Muscle of leg (tissue), 11 donors: ENCODE data around the gene BBS1. TPM values are rescaled to one million over a fixed set of nuclear protein-coding genes. Genes with fewer than 3 reads are reported as not detected.
"Not testable (repeated sequence)": the region's sequence is repeated elsewhere in the genome, so short reads cannot be mapped to it uniquely, and the experiment has no call there.

Source experiments
- DNase-seq: peaks from one replicate; pipeline ENCODE4 v3.0.0; 2013
- H3K27ac ChIP-seq: one replicate; pipeline ENCODE4 v1.5.1; 2013; ENCODE audit warnings: mild to moderate bottlenecking, low read length, control low read depth
- H3K27me3 ChIP-seq: one replicate; pipeline ENCODE4 v1.6.1; 2013; ENCODE audit warnings: low read length; ENCODE audit not compliant: control insufficient read depth, insufficient read depth
- H3K36me3 ChIP-seq: one replicate; pipeline ENCODE4 v1.6.1; 2013; ENCODE audit warnings: low read length; ENCODE audit not compliant: control insufficient read depth, insufficient read depth
- H3K4me1 ChIP-seq: one replicate; pipeline ENCODE4 v1.6.1; 2013; ENCODE audit warnings: low read length; ENCODE audit not compliant: control insufficient read depth, insufficient read depth
- H3K4me3 ChIP-seq: one replicate; pipeline ENCODE4 v1.5.1; 2013; ENCODE audit warnings: low read length, control low read depth
- H3K9me3 ChIP-seq: replicated peaks from 2 replicates; pipeline ENCODE4 v1.6.1; 2013; ENCODE audit warnings: low read depth, low read length; ENCODE audit not compliant: control insufficient read depth
- WGBS: methylation state at CpG from one replicate; pipeline ENCODE4 v1.1.5; 2013; ENCODE audit warnings: missing lambda C conversion rate; ENCODE audit not compliant: insufficient coverage; 5-methylcytosine and 5-hydroxymethylcytosine counted together
- polyA plus RNA-seq, 8 donors: library from polyadenylated mRNA; unstranded; fragments of 120-200 nt; gene quantifications; one replicate each; pipeline versions ENCODE4 v1.2.1 to v1.2.3, GENCODE V29; 2013; ENCODE audit warnings: inconsistent platforms in 1 of 8, low replicate concordance in 1 of 8; ENCODE audit not compliant: insufficient read length in 8 of 8, insufficient read depth in 1 of 8
- total RNA-seq: library from RNA; stranded (reverse); fragments of 120-200 nt; gene quantifications from one replicate; pipeline ENCODE4 v1.2.4, GENCODE V29; 2013

Gene BBS1
- total and polyA plus RNA-seq, 9 donors, result 13.2 to 22.6 (median 18.2) TPM

DNA sequence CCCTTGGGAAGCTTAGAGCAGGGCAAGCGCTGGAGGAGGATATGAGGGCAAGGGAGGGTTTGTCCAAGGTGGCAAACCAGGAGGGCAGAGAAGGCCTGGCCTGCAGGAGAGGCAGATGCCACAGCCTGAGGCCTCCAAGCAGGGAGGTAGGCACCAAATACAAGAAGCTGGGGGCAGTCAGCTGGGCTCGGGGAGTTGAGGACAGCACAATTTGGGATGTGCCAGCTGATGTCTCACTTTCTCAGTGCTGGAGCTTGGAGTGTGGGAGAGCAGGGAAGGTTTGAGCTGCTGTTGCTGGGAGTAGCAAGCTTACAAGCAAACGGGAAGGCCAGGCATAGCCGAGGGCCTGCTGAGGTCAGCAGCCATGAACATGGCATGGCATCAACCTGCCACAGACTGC, 31.5 kb downstream of the BBS1 start:
- H3K4me1 ChIP-seq, result peaks cover 29% of the 10 kb centered on the region
- WGBS, result 90% methylated on average over 4 of the region's 4 CpGs

DNA sequence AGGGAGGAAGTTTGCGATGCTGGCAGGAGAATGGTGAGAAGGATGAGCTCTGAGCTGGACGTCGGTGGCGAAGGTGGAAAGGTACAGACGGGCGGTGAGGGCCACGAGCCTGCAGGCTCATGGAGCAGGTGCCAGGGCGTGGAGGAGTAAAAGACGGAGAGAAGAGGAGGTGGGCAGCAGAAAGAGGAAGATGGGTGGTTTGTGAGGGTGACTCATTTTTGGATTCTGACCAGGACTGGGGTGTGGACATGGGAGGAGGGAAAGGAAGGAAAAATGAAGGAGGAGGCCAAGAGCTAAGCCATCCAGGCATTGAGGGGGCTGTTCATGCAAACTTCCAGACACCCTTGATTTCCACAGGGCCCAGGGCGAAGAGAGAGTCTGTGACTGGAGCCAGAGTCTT, 31.9 kb downstream of the BBS1 start:
- no peak for DNase-seq
- H3K4me1 ChIP-seq, result peaks cover 33% of the 10 kb centered on the region
- no peak overlapping the region for H3K4me3 ChIP-seq
- peaks cover 26% of the 10 kb centered on the region for H3K36me3 ChIP-seq
- H3K27ac ChIP-seq, result no peak overlapping the region
- 82% methylated on average over 10 of the region's 10 CpGs for WGBS
- peaks cover 2% of the 10 kb centered on the region for H3K27me3 ChIP-seq
- H3K9me3 ChIP-seq, result no peaks in the 10 kb centered on the region

More for the DNA sequence above, 31.5 kb downstream of the BBS1 start:
- Histone ChIP-seq H3K9me3 (no peaks in the 10 kb centered on the region), H3K27me3 (peaks cover 2% of the 10 kb centered on the region), H3K4me3 (no peak overlapping the region), H3K36me3 (peaks cover 26% of the 10 kb centered on the region), H3K27ac (no peak overlapping the region)
- no peak for DNase-seq

DNA sequence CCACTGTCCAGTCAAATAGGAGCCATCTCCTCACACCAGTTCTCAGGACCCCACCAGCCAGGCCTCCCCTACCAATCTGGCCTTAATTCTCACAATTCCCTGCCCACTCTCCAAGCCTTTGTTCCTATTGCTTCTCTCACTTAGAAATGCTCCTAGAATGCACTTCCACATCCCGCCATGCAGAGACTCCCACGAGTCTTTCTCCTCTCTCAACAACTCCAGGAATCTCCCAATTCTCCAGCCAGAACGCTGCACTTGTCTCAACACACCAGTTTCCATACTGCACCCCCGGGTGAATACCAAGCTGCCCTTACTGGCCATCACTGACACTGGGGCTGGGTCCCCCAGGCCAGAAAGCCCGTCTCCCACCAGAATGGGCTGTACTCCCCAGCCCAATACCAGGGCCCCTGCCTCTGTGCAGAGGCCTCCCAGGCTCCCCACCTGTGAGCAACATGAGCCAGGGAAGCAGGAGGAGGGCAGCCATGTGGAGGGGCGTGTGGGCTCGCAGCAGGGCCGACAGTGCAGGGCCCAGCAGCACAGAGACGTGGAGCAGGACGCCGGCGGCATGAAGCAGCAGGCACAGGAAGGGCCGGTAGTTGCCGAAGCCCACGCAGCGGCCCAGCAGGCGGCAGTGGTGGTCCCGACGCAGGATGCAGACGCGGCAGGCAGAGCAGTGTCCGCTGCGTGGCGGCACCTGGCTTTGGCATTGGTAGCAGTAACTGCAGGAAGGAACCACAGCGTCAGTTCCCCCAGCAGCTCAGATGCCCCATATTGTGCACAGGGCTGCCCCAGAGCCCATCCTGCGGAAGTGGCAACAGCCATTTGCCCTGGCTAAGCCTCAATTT, 33.0 kb downstream of the BBS1 start:
- peak; percentile 74 for DNase-seq
- Histone ChIP-seq H3K27ac (peak overlapping the region; percentile 75), H3K9me3 (no peaks in the 10 kb centered on the region), H3K36me3 (peaks cover 26% of the 10 kb centered on the region), H3K4me3 (no peak overlapping the region), H3K27me3 (peaks cover 2% of the 10 kb centered on the region), H3K4me1 (peaks cover 42% of the 10 kb centered on the region)
- 17% methylated on average over 26 of the region's 26 CpGs for WGBS

DNA sequence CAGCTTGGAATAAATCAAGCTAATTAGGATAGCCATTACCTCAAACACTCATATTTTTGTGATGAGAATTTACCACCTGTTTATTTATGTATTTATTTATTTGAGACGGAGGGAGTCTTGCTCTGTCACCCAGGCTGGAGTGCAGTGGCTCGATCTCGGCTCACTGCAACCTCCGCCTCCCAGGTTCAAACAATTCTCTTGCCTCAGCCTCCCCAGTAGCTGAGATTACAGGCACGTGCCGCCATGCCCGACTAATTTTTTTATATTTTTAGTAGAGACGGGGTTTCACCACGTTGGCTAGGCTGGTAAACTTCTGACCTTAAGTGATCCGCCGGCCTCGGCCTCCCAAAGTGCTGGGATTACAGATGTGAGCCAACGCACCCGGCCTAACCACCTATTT, 34.5 kb downstream of the BBS1 start:
- not testable (repeated sequence) for H3K27ac ChIP-seq, H3K4me3 ChIP-seq

DNA sequence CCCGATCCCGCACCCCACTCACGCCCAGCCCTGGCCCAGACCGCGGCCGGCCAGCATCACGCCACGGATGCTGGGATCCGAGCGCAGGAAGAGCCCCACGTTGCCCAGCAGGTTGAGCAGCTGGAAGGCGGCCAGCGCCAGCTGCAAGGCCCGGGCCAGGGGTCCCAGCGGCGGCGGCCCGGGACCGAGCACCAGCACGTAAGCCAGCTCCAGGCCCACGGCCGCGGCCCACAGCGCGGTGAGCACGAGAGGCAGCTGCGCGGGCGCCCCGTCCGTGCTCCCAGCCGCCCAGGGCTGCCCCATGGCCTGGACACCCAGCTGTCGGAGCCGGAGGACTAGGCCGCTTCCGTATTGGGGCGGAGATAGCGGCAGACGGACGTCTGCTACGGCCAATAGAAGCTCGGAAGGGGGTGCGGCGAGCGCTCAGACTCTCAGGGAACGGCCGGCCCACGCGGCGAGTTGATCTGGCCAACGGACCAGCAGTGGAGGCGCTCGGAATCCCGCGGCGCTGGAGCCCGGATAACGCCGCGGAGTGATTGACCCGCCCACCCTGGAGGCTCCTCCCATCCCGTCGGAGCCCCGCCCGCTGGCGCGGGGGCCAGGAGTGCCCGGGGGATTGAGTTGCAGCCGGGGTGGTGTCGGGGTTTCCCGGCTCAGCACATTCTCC, 35.4 kb downstream of the BBS1 start, which contains the start of gene ZDHHC24:
TSS of gene ZDHHC24 (minus strand) at position 348 of the 667 bp plus-strand sequence. CDS start at position 303, 45 bp downstream.
- peak within 1 kb of the TSS; percentile 72 for H3K4me3 ChIP-seq
- DNase-seq, result peak; percentile 99
- WGBS, result under 1% methylated on average over 56 of the region's 71 CpGs
- peaks cover 2% of the 10 kb centered on the region for H3K27me3 ChIP-seq
- H3K27ac ChIP-seq, result peak within 1 kb of the TSS; percentile 87
- H3K9me3 ChIP-seq, result no peaks in the 10 kb centered on the region
- peaks cover 15% of the 10 kb centered on the region for H3K36me3 ChIP-seq
- peaks cover 53% of the 10 kb centered on the region for H3K4me1 ChIP-seq

More for the DNA sequence above, 34.5 kb downstream of the BBS1 start:
- DNase-seq, H3K27me3 ChIP-seq, H3K9me3 ChIP-seq: not testable (repeated sequence)
- Histone ChIP-seq H3K36me3 (peaks cover 17% of the 10 kb centered on the region), H3K4me1 (peaks cover 50% of the 10 kb centered on the region)
- WGBS, result 59% methylated on average over 8 of the region's 14 CpGs

DNA sequence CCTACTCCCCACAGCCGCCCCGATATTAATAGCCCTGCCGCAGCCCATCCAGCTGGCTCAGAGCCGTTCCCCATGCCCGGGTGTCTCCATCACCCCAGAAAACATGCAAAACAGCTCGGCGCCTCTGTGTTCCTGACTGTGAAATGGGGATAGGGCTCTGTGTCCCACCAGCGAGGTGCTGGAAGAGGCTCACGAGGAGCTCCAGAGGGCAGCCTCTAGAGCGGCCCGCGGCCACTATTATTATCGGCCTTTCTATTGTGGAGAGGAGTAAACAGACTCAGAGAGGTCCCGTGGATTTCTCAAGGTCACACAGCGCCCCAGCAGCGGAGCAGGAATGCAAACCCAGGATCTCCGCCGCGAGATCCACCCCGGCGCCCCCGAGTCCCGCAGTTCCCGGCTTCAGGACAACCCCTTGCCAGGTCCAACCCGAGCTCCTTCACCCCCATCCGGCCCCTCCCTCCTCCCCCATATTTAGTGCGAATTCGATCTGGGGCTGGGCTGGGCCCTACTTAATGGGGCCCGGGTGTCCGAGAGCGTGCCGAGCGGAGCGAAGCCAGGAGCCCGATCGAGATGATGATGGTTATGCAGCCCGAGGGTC, 36.0 kb downstream of the BBS1 start, which contains the start of gene ACTN3:
TSS of gene ACTN3 (plus strand) at position 536 of the 598 bp plus-strand sequence. CDS start at position 571, 35 bp downstream.
- H3K36me3 ChIP-seq, result peaks cover 13% of the 10 kb centered on the region
- H3K27me3 ChIP-seq, result peaks cover 2% of the 10 kb centered on the region
- under 1% methylated on average over 29 of the region's 37 CpGs for WGBS
- H3K9me3 ChIP-seq, result no peaks in the 10 kb centered on the region
- H3K4me1 ChIP-seq, result peaks cover 53% of the 10 kb centered on the region
- H3K27ac ChIP-seq, result peak within 1 kb of the TSS; percentile 87
- DNase-seq, result peak; percentile 73
- H3K4me3 ChIP-seq, result peak within 1 kb of the TSS; percentile 72

DNA sequence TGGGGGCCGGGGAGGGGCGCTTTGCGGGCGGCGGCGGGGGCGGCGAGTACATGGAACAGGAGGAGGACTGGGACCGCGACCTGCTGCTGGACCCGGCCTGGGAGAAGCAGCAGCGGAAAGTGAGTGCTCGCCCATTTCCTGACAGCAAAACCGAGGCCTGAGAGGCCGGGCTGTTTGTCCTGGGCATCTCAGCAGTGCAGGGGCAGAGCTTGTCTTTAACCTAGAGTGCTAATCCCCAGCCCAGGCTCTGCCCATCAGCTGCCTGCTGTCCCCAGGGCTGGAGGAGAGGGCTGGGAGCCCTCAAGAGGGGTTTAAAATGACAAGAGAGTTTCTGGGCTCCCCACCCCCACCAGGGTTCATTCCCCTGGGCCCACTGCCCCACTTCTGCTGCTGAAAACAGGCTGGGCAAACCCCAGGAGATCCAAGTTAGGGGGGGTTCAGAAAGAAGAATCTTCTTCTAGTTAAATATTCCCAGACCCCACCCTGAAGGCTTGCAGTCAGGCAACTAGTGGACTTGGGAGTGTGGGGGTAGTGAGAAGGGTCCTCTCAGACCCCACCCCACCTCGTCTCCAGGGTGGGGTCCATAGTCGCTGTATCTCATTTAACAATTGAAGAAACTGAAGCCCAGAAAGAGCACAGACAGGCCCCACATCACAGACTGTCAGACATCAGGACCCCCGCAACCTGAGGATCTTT, 36.7 kb downstream of the BBS1 start:
- H3K36me3 ChIP-seq, result peaks cover 6% of the 10 kb centered on the region
- H3K9me3 ChIP-seq, result no peaks in the 10 kb centered on the region
- peaks cover 53% of the 10 kb centered on the region for H3K4me1 ChIP-seq
- WGBS, result 10% methylated on average over 15 of the region's 18 CpGs
- peaks cover 2% of the 10 kb centered on the region for H3K27me3 ChIP-seq
- peak overlapping the region; percentile 72 for H3K4me3 ChIP-seq
- H3K27ac ChIP-seq, result peak overlapping the region; percentile 87
- DNase-seq, result no peak

DNA sequence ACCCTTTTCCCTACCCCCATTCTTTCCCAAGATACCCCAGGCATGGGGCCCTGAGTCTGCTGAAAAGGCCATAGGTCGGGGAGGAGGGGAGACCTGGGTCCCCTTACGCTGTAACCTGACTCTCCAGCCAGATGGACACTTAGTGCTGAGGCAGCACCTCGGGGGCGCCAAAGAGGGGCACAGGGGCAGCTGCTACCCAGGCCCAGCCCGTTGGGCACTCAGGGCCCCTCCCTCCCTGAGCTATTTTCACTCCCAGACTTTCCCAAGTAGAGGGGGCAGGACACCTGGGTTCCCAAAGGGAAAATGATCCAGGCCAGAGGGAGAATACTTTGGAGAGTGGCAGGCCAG, 37.2 kb downstream of the BBS1 start:
- Histone ChIP-seq H3K4me3 (peak overlapping the region; percentile 72), H3K27ac (peak overlapping the region; percentile 87), H3K27me3 (peaks cover 2% of the 10 kb centered on the region), H3K4me1 (peaks cover 53% of the 10 kb centered on the region), H3K9me3 (no peaks in the 10 kb centered on the region), H3K36me3 (peaks cover 2% of the 10 kb centered on the region)
- 0% methylated on average over 1 of the region's 5 CpGs for WGBS
- DNase-seq, result peak; percentile 74

DNA sequence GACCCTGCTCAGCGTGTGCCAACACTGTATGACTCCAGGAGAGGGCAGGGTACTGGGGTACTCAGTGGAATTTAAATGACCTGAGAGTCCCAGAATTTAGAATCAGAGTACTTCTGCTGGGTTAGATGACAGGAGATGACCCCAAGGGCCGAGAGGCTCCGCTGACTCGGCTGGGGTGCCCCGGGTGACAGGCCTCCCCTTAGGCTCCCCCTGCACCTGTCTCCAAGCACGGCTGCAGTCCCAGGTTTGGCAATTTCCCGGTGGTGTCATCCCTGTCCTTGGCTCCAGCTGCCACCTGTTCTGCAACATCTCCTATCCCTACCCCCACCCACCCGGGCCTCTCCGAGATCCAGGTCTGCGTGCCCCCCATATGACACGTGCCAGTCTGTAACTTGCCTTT, 37.6 kb downstream of the BBS1 start:
- H3K4me1 ChIP-seq, result peaks cover 53% of the 10 kb centered on the region
- peak; percentile 63 for DNase-seq
- H3K27ac ChIP-seq, result peak overlapping the region; percentile 87
- peaks cover 2% of the 10 kb centered on the region for H3K36me3 ChIP-seq
- no peaks in the 10 kb centered on the region for H3K9me3 ChIP-seq
- WGBS, result 29% methylated on average over 10 of the region's 11 CpGs
- H3K27me3 ChIP-seq, result peaks cover 2% of the 10 kb centered on the region
- H3K4me3 ChIP-seq, result peak overlapping the region; percentile 19
